ENCODE data around the gene TESK1.
A peak's percentile ranks its signal among the peaks of the same experiment; 100 is the strongest.
"Not testable (repeated sequence)": the region's sequence is repeated elsewhere in the genome, so short reads cannot be mapped to it uniquely, and the experiment has no call there.

The TESK1 gene

DNA sequence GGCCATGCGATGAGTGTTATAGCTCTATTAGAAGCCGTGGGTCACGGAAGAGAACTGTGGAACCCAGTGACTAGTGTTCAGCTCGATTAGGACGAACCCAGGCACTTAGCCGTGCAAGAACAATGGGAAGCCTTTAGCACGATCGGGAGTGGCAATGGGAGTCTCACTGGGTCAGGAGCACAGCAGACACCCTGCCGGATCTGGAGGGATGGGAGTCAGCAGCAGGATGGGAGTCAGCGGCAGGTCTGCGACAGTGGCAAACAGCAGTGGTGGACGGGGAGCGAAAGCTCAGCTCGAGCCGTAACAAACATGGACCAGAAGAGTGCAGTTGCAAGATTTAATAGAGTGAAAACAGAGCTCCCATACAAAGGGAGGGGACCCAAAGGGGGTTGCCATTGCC, 35.4 kb downstream of the TESK1 start:
- not testable (repeated sequence) for H3K36me3 ChIP-seq (replicated peaks in 1 of 2; ENCODE audit: control insufficient read depth in 2 of 2, insufficient read depth in 2 of 2, low read length in 2 of 2); H3K9me3 ChIP-seq (replicated peaks in 1 of 2; ENCODE audit: control insufficient read depth in 2 of 2, insufficient read depth in 1 of 2, low read depth in 1 of 2, low read length in 2 of 2); H3K27ac ChIP-seq (replicated peaks; ENCODE audit: low read length); H3K79me1 ChIP-seq (ENCODE audit: low read depth, low read length); H3K4me1 ChIP-seq (ENCODE audit: control insufficient read depth in 2 of 2, insufficient read depth in 1 of 2, low read depth in 1 of 2, low read length in 2 of 2); H3K4ac ChIP-seq (ENCODE audit: low read length); H3K18ac ChIP-seq (ENCODE audit: low read length); H3K4me3 ChIP-seq (ENCODE audit: low read length in 2 of 2); H3K23ac ChIP-seq (ENCODE audit: low read depth, low read length, poor library complexity); H3K14ac ChIP-seq (ENCODE audit: low read length); H2BK120ac ChIP-seq (ENCODE audit: low read depth, low read length); H2AK5ac ChIP-seq (ENCODE audit: low read depth, low read length); H2BK12ac ChIP-seq (ENCODE audit: low read length); H4K8ac ChIP-seq (ENCODE audit: low read depth, low read length); H3K9ac ChIP-seq (ENCODE audit: low read depth, low read length, poor library complexity); H2BK15ac ChIP-seq (ENCODE audit: low read length); DNase-seq (ENCODE audit: low spot score); H2BK5ac ChIP-seq (ENCODE audit: low read length); H3K27me3 ChIP-seq (ENCODE audit: control insufficient read depth in 3 of 3, insufficient read depth in 3 of 3, low read depth in 1 of 3, low read length in 3 of 3); H2AFZ ChIP-seq (ENCODE audit: low read length); H4K91ac ChIP-seq (ENCODE audit: low read depth, low read length, poor library complexity); H3K4me2 ChIP-seq (ENCODE audit: insufficient read depth, low read length, poor library complexity, severe bottlenecking)
- no CpG with 5 or more reads among the region's 15 CpGs for WGBS, 2 donors (ENCODE audit: extremely low coverage in 2 of 2, insufficient read length in 2 of 2, insufficient replicate concordance in 1 of 2)

DNA sequence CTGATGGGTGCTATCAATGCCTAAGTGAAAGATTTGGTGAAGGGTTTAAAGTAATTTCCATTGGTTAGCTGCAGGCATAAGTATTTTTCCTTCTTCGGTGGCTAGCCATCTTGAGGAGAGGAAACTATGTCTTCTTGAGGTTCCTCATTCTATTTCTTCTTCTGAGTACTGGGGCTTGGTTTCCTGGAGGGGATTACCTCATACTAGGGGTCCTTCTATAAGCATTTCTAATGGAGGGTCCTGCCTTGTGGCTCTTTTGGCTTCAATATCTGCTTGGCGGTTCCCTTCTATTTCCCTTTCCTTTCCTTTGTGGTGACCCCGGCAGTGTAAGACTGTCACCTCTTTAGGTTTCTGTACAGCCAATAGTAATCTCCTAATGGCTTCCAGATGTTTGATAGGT, 36.4 kb downstream of the TESK1 start:
- not testable (repeated sequence) for H3K18ac ChIP-seq (ENCODE audit: low read length); H2BK120ac ChIP-seq (ENCODE audit: low read depth, low read length); H3K4me2 ChIP-seq (ENCODE audit: insufficient read depth, low read length, poor library complexity, severe bottlenecking); H3K9me3 ChIP-seq (replicated peaks in 1 of 2; ENCODE audit: control insufficient read depth in 2 of 2, insufficient read depth in 1 of 2, low read depth in 1 of 2, low read length in 2 of 2); H3K4me1 ChIP-seq (ENCODE audit: control insufficient read depth in 2 of 2, insufficient read depth in 1 of 2, low read depth in 1 of 2, low read length in 2 of 2); H3K14ac ChIP-seq (ENCODE audit: low read length); H3K4me3 ChIP-seq (ENCODE audit: low read length in 2 of 2); H3K9ac ChIP-seq (ENCODE audit: low read depth, low read length, poor library complexity); H4K91ac ChIP-seq (ENCODE audit: low read depth, low read length, poor library complexity); H3K27ac ChIP-seq (replicated peaks; ENCODE audit: low read length); H2BK15ac ChIP-seq (ENCODE audit: low read length); H2AK5ac ChIP-seq (ENCODE audit: low read depth, low read length); H2BK12ac ChIP-seq (ENCODE audit: low read length); H2BK5ac ChIP-seq (ENCODE audit: low read length); H3K36me3 ChIP-seq (replicated peaks in 1 of 2; ENCODE audit: control insufficient read depth in 2 of 2, insufficient read depth in 2 of 2, low read length in 2 of 2); H3K4ac ChIP-seq (ENCODE audit: low read length); H4K8ac ChIP-seq (ENCODE audit: low read depth, low read length); DNase-seq (ENCODE audit: low spot score); H2AFZ ChIP-seq (ENCODE audit: low read length); H3K23ac ChIP-seq (ENCODE audit: low read depth, low read length, poor library complexity); H3K79me1 ChIP-seq (ENCODE audit: low read depth, low read length); H3K27me3 ChIP-seq (ENCODE audit: control insufficient read depth in 3 of 3, insufficient read depth in 3 of 3, low read depth in 1 of 3, low read length in 3 of 3)
- no CpG with 5 or more reads among the region's 3 CpGs for WGBS, 2 donors (ENCODE audit: extremely low coverage in 2 of 2, insufficient read length in 2 of 2, insufficient replicate concordance in 1 of 2)

DNA sequence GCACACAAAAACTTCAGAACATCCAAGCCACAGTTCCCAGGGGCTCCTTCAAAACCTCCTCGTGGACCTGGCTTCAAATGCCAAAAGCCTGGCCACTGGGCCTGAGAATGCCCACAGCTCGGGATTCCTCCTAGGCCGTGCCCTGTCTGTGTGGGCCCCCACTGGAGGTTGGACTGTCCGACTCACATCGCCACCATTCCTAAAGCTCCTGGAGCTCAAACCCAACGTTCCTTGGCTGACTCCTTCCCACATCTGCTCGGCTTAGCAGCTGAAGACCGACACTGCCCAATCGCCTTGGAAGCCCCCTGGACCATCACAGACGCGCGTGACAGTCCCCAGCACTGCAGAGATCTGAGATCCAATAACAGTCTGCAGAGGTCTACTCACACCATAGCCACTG, 38.0 kb downstream of the TESK1 start:
- no peak overlapping the region for H2BK12ac ChIP-seq (ENCODE audit: low read length)
- no peak overlapping the region for H3K4me3 ChIP-seq (ENCODE audit: low read length in 2 of 2)
- no CpG with 5 or more reads among the region's 12 CpGs for WGBS, 2 donors (ENCODE audit: extremely low coverage in 2 of 2, insufficient read length in 2 of 2, insufficient replicate concordance in 1 of 2)
- H3K4me1 ChIP-seq (ENCODE audit: control insufficient read depth in 2 of 2, insufficient read depth in 1 of 2, low read depth in 1 of 2, low read length in 2 of 2): peaks cover 0 to 2% of the 10 kb centered on the region in 2 donors
- no peak overlapping the region for H3K18ac ChIP-seq (ENCODE audit: low read length)
- H4K8ac ChIP-seq (ENCODE audit: low read depth, low read length): no peak overlapping the region
- no peaks in the 10 kb centered on the region for H3K79me1 ChIP-seq (ENCODE audit: low read depth, low read length)
- no peak overlapping the region for H2BK5ac ChIP-seq (ENCODE audit: low read length)
- H2BK15ac ChIP-seq (ENCODE audit: low read length): no peak overlapping the region
- no peaks in the 10 kb centered on the region for H3K9me3 ChIP-seq (replicated peaks in 1 of 2; ENCODE audit: control insufficient read depth in 2 of 2, insufficient read depth in 1 of 2, low read depth in 1 of 2, low read length in 2 of 2)
- H3K27ac ChIP-seq (replicated peaks; ENCODE audit: low read length): no peak overlapping the region
- no peak overlapping the region for H3K4me2 ChIP-seq (ENCODE audit: insufficient read depth, low read length, poor library complexity, severe bottlenecking)
- no peak overlapping the region for H3K4ac ChIP-seq (ENCODE audit: low read length)
- H2AK5ac ChIP-seq (ENCODE audit: low read depth, low read length): no peak overlapping the region
- H3K14ac ChIP-seq (ENCODE audit: low read length): no peak overlapping the region
- no peak overlapping the region for H3K9ac ChIP-seq (ENCODE audit: low read depth, low read length, poor library complexity)
- no peaks in the 10 kb centered on the region for H3K27me3 ChIP-seq (ENCODE audit: control insufficient read depth in 3 of 3, insufficient read depth in 3 of 3, low read depth in 1 of 3, low read length in 3 of 3)
- H2AFZ ChIP-seq (ENCODE audit: low read length): no peak overlapping the region
- no peak overlapping the region for H4K91ac ChIP-seq (ENCODE audit: low read depth, low read length, poor library complexity)
- H3K36me3 ChIP-seq (replicated peaks in 1 of 2; ENCODE audit: control insufficient read depth in 2 of 2, insufficient read depth in 2 of 2, low read length in 2 of 2): no peaks in the 10 kb centered on the region
- DNase-seq (ENCODE audit: low spot score): no peak
- H3K23ac ChIP-seq (ENCODE audit: low read depth, low read length, poor library complexity): no peak overlapping the region
- no peak overlapping the region for H2BK120ac ChIP-seq (ENCODE audit: low read depth, low read length)

DNA sequence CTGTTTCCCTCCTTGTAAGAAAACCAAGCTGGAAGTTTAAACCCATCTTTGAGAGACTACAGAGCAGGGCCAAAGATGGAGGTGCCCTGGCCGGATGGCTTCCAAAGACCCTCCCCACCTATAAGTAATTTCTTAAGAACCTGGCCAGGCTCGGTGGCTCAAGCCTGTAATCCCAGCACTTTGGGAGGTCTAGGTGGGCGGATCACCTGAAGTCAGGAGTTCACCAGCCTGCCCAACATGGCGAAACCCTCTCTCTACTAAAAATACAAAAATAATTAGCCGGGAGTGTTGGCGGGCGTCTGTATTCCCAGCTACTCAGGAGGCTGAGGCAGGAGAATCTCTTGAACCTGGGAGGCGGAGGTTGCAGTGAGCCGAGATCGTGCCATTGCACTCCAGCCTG, 40.7 kb downstream of the TESK1 start:
- H4K91ac ChIP-seq (ENCODE audit: low read depth, low read length, poor library complexity); H2AK5ac ChIP-seq (ENCODE audit: low read depth, low read length); H3K18ac ChIP-seq (ENCODE audit: low read length); H3K4me1 ChIP-seq (ENCODE audit: control insufficient read depth in 2 of 2, insufficient read depth in 1 of 2, low read depth in 1 of 2, low read length in 2 of 2); H2BK5ac ChIP-seq (ENCODE audit: low read length); H3K4ac ChIP-seq (ENCODE audit: low read length); H3K36me3 ChIP-seq (replicated peaks in 1 of 2; ENCODE audit: control insufficient read depth in 2 of 2, insufficient read depth in 2 of 2, low read length in 2 of 2); H3K23ac ChIP-seq (ENCODE audit: low read depth, low read length, poor library complexity); DNase-seq (ENCODE audit: low spot score); H4K8ac ChIP-seq (ENCODE audit: low read depth, low read length); H2BK120ac ChIP-seq (ENCODE audit: low read depth, low read length); H3K9me3 ChIP-seq (replicated peaks in 1 of 2; ENCODE audit: control insufficient read depth in 2 of 2, insufficient read depth in 1 of 2, low read depth in 1 of 2, low read length in 2 of 2); H2BK15ac ChIP-seq (ENCODE audit: low read length); H3K27ac ChIP-seq (replicated peaks; ENCODE audit: low read length); H2BK12ac ChIP-seq (ENCODE audit: low read length); H3K9ac ChIP-seq (ENCODE audit: low read depth, low read length, poor library complexity); H3K27me3 ChIP-seq (ENCODE audit: control insufficient read depth in 3 of 3, insufficient read depth in 3 of 3, low read depth in 1 of 3, low read length in 3 of 3); H3K14ac ChIP-seq (ENCODE audit: low read length); H3K79me1 ChIP-seq (ENCODE audit: low read depth, low read length): not testable (repeated sequence)
- Histone ChIP-seq H3K4me3 (ENCODE audit: low read length in 2 of 2) (peak overlapping the region in 1 of 2 donors; percentile 61), H3K4me2 (ENCODE audit: insufficient read depth, low read length, poor library complexity, severe bottlenecking) (peak overlapping the region; percentile 77), H2AFZ (ENCODE audit: low read length) (peak overlapping the region; percentile 96)
- no CpG with 5 or more reads among the region's 10 CpGs for WGBS, 2 donors (ENCODE audit: extremely low coverage in 2 of 2, insufficient read length in 2 of 2, insufficient replicate concordance in 1 of 2)

All from neuronal stem cell (in vitro differentiated cells).